ENCODE measurements around the gene NOX4.

NOX4 gene

DNA sequence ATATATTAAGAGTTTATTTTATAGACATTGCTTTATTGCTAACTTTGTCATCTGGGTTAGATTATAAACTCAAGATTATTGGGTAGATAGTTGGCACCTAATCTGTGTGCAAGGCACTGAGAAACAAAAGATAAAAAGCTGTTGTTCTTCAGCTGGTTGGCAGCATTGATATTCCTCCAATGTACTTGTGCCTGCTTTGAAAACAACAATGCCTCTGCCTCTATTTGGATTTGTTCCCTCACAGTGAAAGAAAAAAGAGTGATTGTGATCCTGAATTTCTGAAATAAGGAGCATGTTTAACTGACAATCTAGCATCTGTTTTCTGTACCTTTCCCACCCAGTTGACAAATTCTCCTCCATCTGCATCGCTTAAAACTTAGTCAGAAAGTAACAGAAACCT, 215.2 kb downstream of the NOX4 start:
- H3K27me3 Mint-ChIP-seq, result no peaks in the 10 kb centered on the region
- no peak overlapping the region for H3K27ac Mint-ChIP-seq
- no peak overlapping the region for H3K4me3 Mint-ChIP-seq
- peaks cover 12% of the 10 kb centered on the region for H3K4me1 Mint-ChIP-seq (ENCODE audit: low read depth)
- H3K36me3 Mint-ChIP-seq (ENCODE audit: low read depth), result no peaks in the 10 kb centered on the region
- DNase-seq, result no peak
- H3K9me3 Mint-ChIP-seq, result no peaks in the 10 kb centered on the region
